ENCODE results near the gene RARB.

The RARB gene

GRCh38 chr3:25542492-25543039 is 114.5 kb downstream of the RARB start:
- DNase-seq (ENCODE audit: low read depth in 1 of 2, low spot score in 1 of 2), result no peak
- no peak overlapping the region for H3K4me3 ChIP-seq (replicated peaks; ENCODE audit: insufficient read depth, low read length)
- H3K27me3 ChIP-seq (ENCODE audit: insufficient read depth, poor library complexity, severe bottlenecking), result no peaks in the 10 kb centered on the region
- TF ChIP-seq POLR2AphosphoS5 (IDR thresholded peaks at IDR 0.05; ENCODE audit: low read depth) (no peak), CTCF (IDR thresholded peaks at IDR 0.05; ENCODE audit: insufficient read depth, low read length) (no peak), SPI1 (IDR thresholded peaks at IDR 0.05; ENCODE audit: borderline replicate concordance, low read depth) (no peak), REST (IDR thresholded peaks at IDR 0.05; ENCODE audit: insufficient replicate concordance, low read depth) (no peak), GABPA (IDR thresholded peaks at IDR 0.05; ENCODE audit: low read depth) (no peak)
- H3K27ac ChIP-seq (replicated peaks), result no peak overlapping the region

GRCh38 chr3:25547103-25547502 is 119.0 kb downstream of the RARB start:
- DNase-seq (ENCODE audit: low read depth in 1 of 2, low spot score in 1 of 2), result no peak
- no peak overlapping the region for H3K27ac ChIP-seq (replicated peaks)
- TF ChIP-seq CTCF (IDR thresholded peaks at IDR 0.05; ENCODE audit: insufficient read depth, low read length), result no peak
- TF ChIP-seq POLR2AphosphoS5 (IDR thresholded peaks at IDR 0.05; ENCODE audit: low read depth), result no peak
- no peak for TF ChIP-seq REST (IDR thresholded peaks at IDR 0.05; ENCODE audit: insufficient replicate concordance, low read depth)
- no peak for TF ChIP-seq GABPA (IDR thresholded peaks at IDR 0.05; ENCODE audit: low read depth)
- no peak for TF ChIP-seq SPI1 (IDR thresholded peaks at IDR 0.05; ENCODE audit: borderline replicate concordance, low read depth)
- no peaks in the 10 kb centered on the region for H3K27me3 ChIP-seq (ENCODE audit: insufficient read depth, poor library complexity, severe bottlenecking)
- no peak overlapping the region for H3K4me3 ChIP-seq (replicated peaks; ENCODE audit: insufficient read depth, low read length)

- Histone ChIP-seq H3K27me3 (ENCODE audit: insufficient read depth, poor library complexity, severe bottlenecking) (no peaks in the 10 kb centered on the region), H3K4me3 (replicated peaks; ENCODE audit: insufficient read depth, low read length) (no peak overlapping the region), H3K27ac (replicated peaks) (no peak overlapping the region)
- TF ChIP-seq REST (IDR thresholded peaks at IDR 0.05; ENCODE audit: insufficient replicate concordance, low read depth), result no peak
- no peak for TF ChIP-seq POLR2AphosphoS5 (IDR thresholded peaks at IDR 0.05; ENCODE audit: low read depth)
- no peak for TF ChIP-seq GABPA (IDR thresholded peaks at IDR 0.05; ENCODE audit: low read depth)
- TF ChIP-seq SPI1 (IDR thresholded peaks at IDR 0.05; ENCODE audit: borderline replicate concordance, low read depth), result no peak
- TF ChIP-seq CTCF (IDR thresholded peaks at IDR 0.05; ENCODE audit: insufficient read depth, low read length), result no peak
- DNase-seq (ENCODE audit: low read depth in 1 of 2, low spot score in 1 of 2), result no peak
Measured at GRCh38 chr3:25547943-25548674, 120.0 kb downstream of the RARB start.
